ENCODE results near the gene COX7B. TPM values are rescaled to one million over a fixed set of nuclear protein-coding genes. Genes with fewer than 3 reads are reported as not detected.
A peak's percentile ranks its signal among the peaks of the same experiment; 100 is the strongest.

The COX7B gene
- total RNA-seq, 2 donors from 2014 or later, result 150 to 190 TPM

DNA sequence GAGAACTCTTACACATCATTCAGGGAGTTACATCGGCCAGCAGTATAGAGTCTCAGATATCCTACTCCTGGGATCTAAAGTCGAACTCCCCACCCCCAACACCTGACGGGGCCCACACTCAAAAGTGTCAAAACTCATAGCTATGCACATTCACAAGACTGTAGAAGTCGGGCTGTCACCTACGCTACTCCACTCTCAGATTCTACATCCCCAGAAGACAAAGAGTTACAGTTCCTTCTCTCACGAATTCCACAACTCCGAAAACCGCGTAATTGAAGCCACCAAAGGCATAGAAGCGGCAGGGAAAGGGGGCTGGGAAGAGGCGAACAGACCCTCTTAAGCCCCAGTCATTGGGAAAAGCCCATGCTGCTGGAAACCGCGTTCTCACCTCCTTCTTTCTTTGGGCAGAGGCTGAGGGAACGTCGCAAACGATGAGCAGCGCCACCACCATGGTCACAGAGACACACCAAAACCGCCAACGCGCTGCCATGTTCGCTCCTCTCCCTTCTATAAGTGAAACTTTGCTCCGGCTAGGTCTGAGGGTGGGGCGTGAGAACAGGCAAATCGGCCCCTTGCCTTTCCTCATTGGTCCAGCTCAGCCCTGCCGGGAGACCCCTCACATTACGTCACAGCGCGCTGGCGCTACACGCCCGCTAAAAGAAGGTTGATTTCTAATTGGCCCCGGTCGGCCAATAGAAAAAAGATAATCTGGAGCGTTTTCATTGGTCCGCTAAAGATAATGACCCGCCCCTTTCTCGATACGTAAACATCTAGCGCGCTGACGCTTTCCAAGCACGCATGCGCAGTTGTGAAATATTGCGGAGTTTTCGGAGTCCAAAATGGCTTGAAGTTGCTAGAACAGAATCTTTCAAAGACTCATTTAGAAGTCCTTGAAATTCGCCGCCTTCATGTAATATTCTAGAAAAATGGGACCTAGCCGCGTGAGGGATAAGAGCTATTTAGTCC is 4.1 kb upstream of the COX7B start, which contains the start of gene MAGT1:
Gene MAGT1 (minus strand): TSS at position 515 of the 966 bp plus-strand sequence. CDS start 25 bp downstream, at position 490.
- Histone ChIP-seq H3K9me3 (no peaks in the 10 kb centered on the region), H3K27ac (peak within 1 kb of the TSS; percentile 84 to 96 (median 90)), H3K36me3 (replicated peaks in 1 of 2; ENCODE audit: insufficient read depth in 1 of 2, low read depth in 2 of 2) (no peaks in the 10 kb centered on the region), H3K4me1 (peaks cover 9% of the 10 kb centered on the region), H3K4me3 (peak within 1 kb of the TSS; percentile 6 to 43), H3K27me3 (no peaks in the 10 kb centered on the region)
- intact Hi-C loops (cut with DNase I), result no loop called here
- 0% methylated on average over 43 to 49 of the region's 49 CpGs for WGBS, 2 donors
- ATAC-seq (peak; percentile 93), DNase-seq (peak; percentile 91 to 96 (median 93))
- peak; percentile 82 to 96 (median 96) for TF ChIP-seq POLR2A (IDR thresholded peaks at IDR 0.05)
- TF ChIP-seq, protein P1, sequence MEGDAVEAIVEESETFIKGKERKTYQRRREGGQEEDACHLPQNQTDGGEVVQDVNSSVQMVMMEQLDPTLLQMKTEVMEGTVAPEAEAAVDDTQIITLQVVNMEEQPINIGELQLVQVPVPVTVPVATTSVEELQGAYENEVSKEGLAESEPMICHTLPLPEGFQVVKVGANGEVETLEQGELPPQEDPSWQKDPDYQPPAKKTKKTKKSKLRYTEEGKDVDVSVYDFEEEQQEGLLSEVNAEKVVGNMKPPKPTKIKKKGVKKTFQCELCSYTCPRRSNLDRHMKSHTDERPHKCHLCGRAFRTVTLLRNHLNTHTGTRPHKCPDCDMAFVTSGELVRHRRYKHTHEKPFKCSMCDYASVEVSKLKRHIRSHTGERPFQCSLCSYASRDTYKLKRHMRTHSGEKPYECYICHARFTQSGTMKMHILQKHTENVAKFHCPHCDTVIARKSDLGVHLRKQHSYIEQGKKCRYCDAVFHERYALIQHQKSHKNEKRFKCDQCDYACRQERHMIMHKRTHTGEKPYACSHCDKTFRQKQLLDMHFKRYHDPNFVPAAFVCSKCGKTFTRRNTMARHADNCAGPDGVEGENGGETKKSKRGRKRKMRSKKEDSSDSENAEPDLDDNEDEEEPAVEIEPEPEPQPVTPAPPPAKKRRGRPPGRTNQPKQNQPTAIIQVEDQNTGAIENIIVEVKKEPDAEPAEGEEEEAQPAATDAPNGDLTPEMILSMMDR (IDR thresholded peaks at IDR 0.05), result peak in 1 of 7 experiments; percentile 5

DNA sequence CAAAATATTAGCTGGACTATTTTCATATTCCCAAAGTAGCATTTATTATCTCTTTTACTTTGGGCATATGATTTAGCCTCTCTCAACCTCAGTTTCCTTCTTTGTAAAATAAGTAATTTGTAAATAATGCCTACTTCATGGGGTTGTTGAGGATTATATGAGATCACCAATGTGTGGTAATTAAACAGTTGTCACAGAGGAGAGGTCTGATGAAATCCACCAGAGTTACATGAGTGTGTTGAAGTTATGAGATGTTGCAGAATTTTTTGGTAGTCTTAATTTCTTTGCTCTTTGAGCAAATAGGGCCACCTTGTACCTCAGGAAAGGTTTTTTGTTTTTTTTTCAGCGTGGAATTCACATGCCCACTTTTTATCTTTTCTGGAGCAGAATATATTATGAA is 1.4 kb downstream of the COX7B start:
- no peak for DNase-seq
- H3K4me1 ChIP-seq, result peaks cover 7% of the 10 kb centered on the region
- 35 to 42% methylated on average over 1 of the region's 1 CpG for WGBS, 2 donors
- no peaks in the 10 kb centered on the region for H3K9me3 ChIP-seq
- no peak for ATAC-seq
- H3K27ac ChIP-seq, result peak overlapping the region in 2 of 4 donors; percentile 75 to 89
- TF ChIP-seq POLR2A (IDR thresholded peaks at IDR 0.05), result no peak
- TF ChIP-seq, protein P1 (IDR thresholded peaks at IDR 0.05), result no peak
- no peak overlapping the region for H3K4me3 ChIP-seq
- intact Hi-C loops (cut with DNase I), result no loop called here
- peaks cover 0 to 2% of the 10 kb centered on the region in 2 donors for H3K36me3 ChIP-seq (replicated peaks in 1 of 2; ENCODE audit: insufficient read depth in 1 of 2, low read depth in 2 of 2)
- H3K27me3 ChIP-seq, result no peaks in the 10 kb centered on the region

DNA sequence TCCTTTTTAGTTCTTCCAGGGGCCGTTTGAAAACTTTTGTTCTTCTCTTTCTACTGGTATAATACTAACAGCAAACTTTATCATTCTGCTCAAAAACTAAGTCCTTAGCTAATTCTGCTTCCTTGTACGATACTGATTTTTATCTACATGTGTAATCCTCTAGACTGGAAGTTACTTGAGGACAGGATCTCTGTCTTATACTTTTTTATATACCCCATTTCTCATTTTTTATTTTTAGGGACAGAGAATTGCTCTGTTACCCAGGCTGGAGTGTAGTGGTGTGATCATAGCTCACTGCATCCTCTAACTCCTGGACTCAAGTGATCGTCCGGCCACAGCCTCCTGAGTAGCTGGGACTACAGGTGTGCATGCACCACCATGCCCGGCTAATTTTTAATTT is 2.2 kb downstream of the COX7B start:
- TF ChIP-seq, protein P1 (IDR thresholded peaks at IDR 0.05), result no peak
- no peak for TF ChIP-seq POLR2A (IDR thresholded peaks at IDR 0.05)
- Histone ChIP-seq H3K27me3 (no peaks in the 10 kb centered on the region), H3K9me3 (no peaks in the 10 kb centered on the region), H3K4me1 (peaks cover 7% of the 10 kb centered on the region), H3K4me3 (no peak overlapping the region), H3K36me3 (replicated peaks in 1 of 2; ENCODE audit: insufficient read depth in 1 of 2, low read depth in 2 of 2) (peaks cover 0 to 2% of the 10 kb centered on the region in 2 donors), H3K27ac (no peak overlapping the region)
- no peak for DNase-seq
- intact Hi-C loops (cut with DNase I), result no loop called here
- 87 to 89% methylated on average over 5 of the region's 5 CpGs for WGBS, 2 donors
- ATAC-seq, result no peak

DNA sequence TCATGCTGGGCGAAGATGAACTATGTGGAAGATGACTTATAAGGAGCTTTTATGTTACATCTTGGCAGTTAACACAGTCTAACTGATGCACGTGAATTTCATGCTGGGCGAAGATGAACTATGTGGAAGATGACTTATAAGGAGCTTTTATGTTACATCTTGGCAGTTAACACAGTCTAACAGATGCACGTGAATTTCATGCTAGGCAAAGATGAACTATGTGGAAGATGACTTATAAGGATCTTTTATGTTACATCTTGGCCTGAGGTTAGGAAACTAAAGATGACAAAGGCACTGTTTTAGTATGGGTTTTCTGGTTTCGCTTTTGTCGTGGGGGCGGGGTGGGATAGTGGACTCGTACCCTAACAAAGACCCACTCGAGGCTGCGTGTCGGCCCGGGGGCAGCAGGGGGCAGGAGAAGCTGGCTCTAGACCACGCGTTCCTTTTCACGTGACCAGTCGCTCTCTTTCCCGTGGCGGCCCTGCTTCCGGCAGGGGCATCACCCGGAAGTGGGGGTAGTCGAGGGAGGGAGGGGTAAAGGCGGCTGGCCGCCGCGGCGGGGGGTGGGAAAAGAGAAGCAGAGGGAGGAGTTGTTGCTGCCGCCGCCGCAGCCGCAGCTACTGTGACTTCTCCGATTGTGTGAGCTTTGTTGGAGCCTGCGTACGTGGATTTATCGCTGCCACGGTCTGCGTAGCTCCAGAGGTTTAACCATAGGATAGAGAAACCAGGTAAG is 11.0 kb downstream of the COX7B start, which contains the start of gene ATP7A:
Gene ATP7A (plus strand): TSS at position 586 of the 733 bp plus-strand sequence. CDS start 60,949 bp downstream, outside the sequence.
- intact Hi-C loops (cut with DNase I), result no loop called here
- 2 to 3% methylated on average over 15 to 18 of the region's 36 CpGs for WGBS, 2 donors
- DNase-seq (peak; percentile 89 to 93 (median 90)), ATAC-seq (peak; percentile 99)
- Histone ChIP-seq H3K36me3 (replicated peaks in 1 of 2; ENCODE audit: insufficient read depth in 1 of 2, low read depth in 2 of 2) (no peaks in the 10 kb centered on the region), H3K4me1 (no peaks in the 10 kb centered on the region), H3K9me3 (no peaks in the 10 kb centered on the region), H3K27me3 (no peaks in the 10 kb centered on the region), H3K27ac (peak within 1 kb of the TSS; percentile 64 to 85 (median 74)), H3K4me3 (peak within 1 kb of the TSS in 1 of 2 donors; percentile 22)
- TF ChIP-seq, protein P1 (IDR thresholded peaks at IDR 0.05), result peak; percentile 33 to 79 (median 75)
- TF ChIP-seq POLR2A (IDR thresholded peaks at IDR 0.05), result peak; percentile 29 to 76 (median 75)

Measured in body of pancreas (tissue), 4 donors.